ENCODE results near the gene SLC39A9. TPM values are rescaled to one million over a fixed set of nuclear protein-coding genes. Genes with fewer than 3 reads are reported as not detected.

Gene SLC39A9
- total and polyA plus RNA-seq, 10 of the 15 experiments (the other 5 are each of a cell fraction or from before 2014, with no cell fraction given) = 19.9 to 109 (median 46.9) TPM

- no peak for TF ChIP-seq BCL3 (IDR thresholded peaks at IDR 0.05; ENCODE audit: borderline replicate concordance, insufficient read depth, low read depth, low read length, poor library complexity, severe bottlenecking)
- no peak for TF ChIP-seq GATAD2B (conservative IDR thresholded peaks at IDR 0.05; ENCODE audit: low read depth)
- no peak for TF ChIP-seq ZZZ3 (IDR thresholded peaks at IDR 0.05; ENCODE audit: control insufficient read depth, insufficient read length, low read depth)
- no peak for TF ChIP-seq HDAC6 (IDR thresholded peaks at IDR 0.05; ENCODE audit: unreplicated experiment)
- TF ChIP-seq EZH2 (IDR thresholded peaks at IDR 0.05; ENCODE audit: borderline replicate concordance, control insufficient read depth, low read depth, low read length) = no peak
Observed at GRCh38 chr14:69464829-69465228, 66.3 kb downstream of the SLC39A9 start (continued).

GRCh38 chr14:69468949-69469348 lies 70.5 kb downstream of the SLC39A9 start:
- H3K9me3 ChIP-seq (replicated peaks; ENCODE audit: control insufficient read depth, insufficient read depth, low read length) = no peaks in the 10 kb centered on the region
- no peaks in the 10 kb centered on the region for H3K79me2 ChIP-seq (ENCODE audit: control insufficient read depth, insufficient read depth, low read length)
- ATAC-seq (no peak), DNase-seq (ENCODE audit: low read depth, low spot score) (no peak), FAIRE-seq (no peak)
- no peak overlapping the region for H3K9ac ChIP-seq (ENCODE audit: control insufficient read depth, insufficient read depth, low read length)
- in situ Hi-C loops (cut with MboI) (no loop called here), intact Hi-C loops (cut with micrococcal nuclease; ENCODE audit: unreplicated experiment) (no loop called here)
- POLR2A ChIA-PET = interaction anchor here (0.6 kb wide), 1 partner anchor 926 kb away, joined by 3 read pairs; no protein-coding TSS in a partner anchor
- H3K4me1 ChIP-seq (ENCODE audit: control insufficient read depth, insufficient read depth, low read length) = no peaks in the 10 kb centered on the region
- no TSS peak for BruUV-seq (replicated peaks)
- no peaks in the 10 kb centered on the region for H3K36me3 ChIP-seq (ENCODE audit: control insufficient read depth in 2 of 2, insufficient read depth in 2 of 2, low read length in 1 of 2)
- no peak overlapping the region for H3K4me2 ChIP-seq (ENCODE audit: control insufficient read depth, insufficient read depth)
- SMC1A ChIA-PET (ENCODE audit: uncharacterized antibody, unreplicated experiment) = interaction anchor here (1.1 to 1.3 kb wide), 4 partner anchors 10 to 227 kb away, joined by 4 to 5 read pairs (median 4); no protein-coding TSS in a partner anchor
- H2AFZ ChIP-seq (ENCODE audit: control insufficient read depth, low read depth, low read length) = no peak overlapping the region
- RAD21 ChIA-PET (ENCODE audit: unreplicated experiment) = interaction anchor here (1.2 kb wide), 1 partner anchor 378 kb away, joined by 4 read pairs; no protein-coding TSS in a partner anchor
- CTCF ChIA-PET = interaction anchor here (1.4 kb wide), 1 partner anchor 227 kb away, joined by 6 read pairs; no protein-coding TSS in a partner anchor
- WGBS (ENCODE audit: insufficient coverage, insufficient replicate concordance, low lambda C conversion rate, missing lambda C conversion rate) = 47% methylated on average over 2 of the region's 2 CpGs
- no peaks in the 10 kb centered on the region for H3K27me3 ChIP-seq (replicated peaks in 1 of 2; ENCODE audit: control insufficient read depth in 2 of 2, insufficient read depth in 2 of 2, low read length in 1 of 2)
- TF ChIP-seq HCFC1 (IDR thresholded peaks at IDR 0.05; ENCODE audit: low read length) = no peak
- no peaks in the 10 kb centered on the region for H4K20me1 ChIP-seq (ENCODE audit: control insufficient read depth, insufficient read depth)
- H3K4me3 ChIP-seq = no peak overlapping the region
- no peak overlapping the region for H3K27ac ChIP-seq (ENCODE audit: control insufficient read depth, insufficient read depth)
